ENCODE results near the gene CACNA2D3.

DNA sequence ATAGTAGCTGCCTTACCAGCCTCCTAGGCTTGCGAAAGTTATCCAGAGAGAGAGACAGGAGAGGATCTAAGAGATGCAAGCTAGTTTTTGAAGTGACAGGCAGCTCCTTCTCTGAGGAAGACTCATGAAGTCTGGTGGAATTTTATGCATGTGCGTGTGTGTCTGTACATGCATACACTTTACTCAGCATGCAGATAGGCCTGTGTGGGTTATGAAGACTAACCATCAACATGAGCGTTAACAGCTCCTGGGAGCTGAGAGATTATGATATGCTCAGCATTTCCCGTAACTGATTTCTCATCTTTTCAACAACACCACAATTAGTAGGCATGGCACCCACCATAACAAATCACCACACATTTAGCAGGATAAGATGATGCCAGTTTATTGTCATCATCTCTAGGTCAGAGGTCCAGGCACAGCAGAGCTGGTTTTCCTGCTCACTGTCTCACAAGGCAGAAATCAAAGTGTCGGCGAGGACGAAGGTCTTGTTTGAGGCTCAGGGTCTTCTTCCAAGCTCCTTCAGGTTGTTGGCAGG is 239.5 kb downstream of the CACNA2D3 start:
- TF ChIP-seq CTCF (IDR thresholded peaks at IDR 0.05): no peak
- no peak for TF ChIP-seq POLR2A (IDR thresholded peaks at IDR 0.05)
